Adipose tissue (tissue), 3 donors: Measurements from ENCODE around the gene CDK5RAP2. TPM values are rescaled to one million over a fixed set of nuclear protein-coding genes. Genes with fewer than 3 reads are reported as not detected.
"Not testable (repeated sequence)": the region's sequence is repeated elsewhere in the genome, so short reads cannot be mapped to it uniquely, and the experiment has no call there.

ENCODE experiments used
- H3K27ac ChIP-seq: one replicate; pipeline ENCODE4 v1.5.1; 2013; ENCODE audit warnings: low read depth, low read length
- WGBS, 3 donors: extraction: QIAGEN DNeasy Blood & Tissue Kit; methylation state at CpG; one replicate each; pipeline ENCODE4 v1.1.7; 2013; 5-methylcytosine and 5-hydroxymethylcytosine counted together
- polyA plus RNA-seq, 3 donors: library from polyadenylated mRNA; stranded (reverse); fragments of 200-250 nt; gene quantifications; one replicate each; pipeline ENCODE4 v1.2.3, GENCODE V29; 2013
- donor health status: healthy with polysubstance abuse.
- donor health status: Bipolar disorder and iron deficiency.
- donor health status: healthy.

CDK5RAP2 gene
- polyA plus RNA-seq, 3 donors = 9.3 to 38.8 (median 15.6) TPM

DNA sequence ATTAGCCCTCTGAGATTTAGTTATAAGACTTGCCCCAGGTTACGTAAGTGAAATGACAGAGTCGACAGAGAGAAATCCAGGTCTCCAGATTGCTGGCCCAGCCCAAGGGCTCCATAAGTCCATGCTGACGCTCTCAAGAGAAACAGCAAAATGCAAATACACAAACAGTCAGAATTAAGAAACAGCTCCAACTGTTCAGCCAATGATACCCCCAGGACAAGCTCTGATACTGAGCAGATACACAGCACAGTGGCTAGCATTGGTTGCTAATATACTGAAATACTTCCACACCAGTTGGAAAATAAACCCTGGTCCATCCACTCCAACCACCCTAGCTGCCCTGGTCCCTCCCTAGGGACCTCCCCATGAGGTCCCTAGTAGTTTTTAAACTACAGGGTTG lies 94.2 kb downstream of the CDK5RAP2 start:
- H3K27ac ChIP-seq = no peak overlapping the region
- WGBS, 3 donors = 71 to 94% (median 89%) methylated on average over 3 of the region's 3 CpGs

DNA sequence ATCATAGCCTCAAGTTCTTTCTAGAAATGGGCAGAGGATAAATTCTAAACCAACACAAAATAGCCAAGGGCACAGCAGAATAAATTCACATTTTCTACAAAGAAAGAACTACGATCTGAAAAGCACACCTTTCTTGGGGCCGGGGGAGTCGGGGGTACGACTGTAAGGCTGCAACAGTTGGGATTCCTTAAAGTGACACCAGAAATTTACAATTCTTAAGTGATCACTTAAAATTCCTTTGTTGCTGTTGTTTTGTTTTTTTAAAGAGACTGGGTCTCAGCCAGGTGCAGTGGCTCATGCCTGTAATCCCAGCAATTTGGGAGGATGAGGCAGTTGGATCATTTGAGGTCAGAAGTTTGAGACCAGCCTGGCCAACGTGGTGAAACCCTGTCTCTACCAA lies 95.8 kb downstream of the CDK5RAP2 start:
- WGBS, 3 donors = 82 to 94% (median 92%) methylated on average over 5 of the region's 5 CpGs
- no peak overlapping the region for H3K27ac ChIP-seq

DNA sequence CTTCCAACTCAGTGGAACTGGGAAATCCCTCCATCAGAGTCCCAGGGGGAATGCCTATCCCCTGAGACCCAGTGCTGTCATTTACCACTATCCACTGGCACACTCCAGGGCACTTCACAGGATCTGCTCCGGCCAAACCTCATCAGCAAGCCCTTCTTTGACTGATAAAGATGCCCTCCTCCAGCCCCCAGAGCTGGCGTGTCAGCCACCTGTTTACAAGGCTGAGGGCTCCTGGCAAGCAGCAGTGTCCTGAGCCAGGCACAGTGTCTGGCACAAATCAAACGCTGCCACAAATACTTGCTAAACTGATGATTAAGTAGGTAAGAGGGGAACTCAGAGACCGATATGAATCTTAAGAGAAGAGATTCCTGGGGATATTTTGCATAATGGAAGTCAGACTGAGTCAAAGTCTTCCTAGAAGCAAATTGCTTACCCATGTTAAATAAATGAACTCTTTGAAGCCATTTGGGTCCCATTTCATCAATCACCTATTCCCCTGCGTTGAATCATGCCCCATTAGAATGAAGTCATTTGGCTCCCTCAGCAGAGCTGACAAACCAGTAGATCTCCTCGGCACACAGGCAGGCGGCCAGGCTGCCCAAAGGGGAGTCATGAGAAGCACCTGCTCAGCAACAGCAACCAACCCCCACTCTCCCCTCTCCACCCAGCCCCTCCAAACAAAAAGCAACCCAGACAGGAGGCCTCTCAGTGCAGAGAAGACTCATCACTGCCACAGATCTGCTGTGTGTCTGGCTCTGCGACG lies 97.4 kb downstream of the CDK5RAP2 start:
- WGBS, 3 donors = 77 to 84% (median 77%) methylated on average over 9 of the region's 9 CpGs
- no peak overlapping the region for H3K27ac ChIP-seq

DNA sequence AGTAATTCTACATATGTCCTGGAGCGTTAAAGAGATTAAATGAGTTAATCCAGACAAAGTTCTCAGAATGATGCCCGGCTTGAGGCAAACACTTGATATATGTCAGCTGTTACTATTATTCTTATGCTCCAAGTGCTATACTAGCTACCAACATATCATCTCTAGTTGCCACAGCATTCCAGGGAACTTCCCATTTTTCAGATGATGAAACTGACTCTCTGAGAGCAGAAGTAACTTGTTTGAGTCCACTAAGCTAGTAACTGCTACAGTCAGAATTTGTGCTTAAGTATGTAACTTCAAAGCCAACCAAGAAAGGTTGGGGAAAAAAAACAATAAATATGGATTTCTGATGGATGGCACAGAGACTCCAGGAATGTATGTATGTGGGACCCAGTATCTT lies 98.1 kb downstream of the CDK5RAP2 start:
- H3K27ac ChIP-seq = no peak overlapping the region

DNA sequence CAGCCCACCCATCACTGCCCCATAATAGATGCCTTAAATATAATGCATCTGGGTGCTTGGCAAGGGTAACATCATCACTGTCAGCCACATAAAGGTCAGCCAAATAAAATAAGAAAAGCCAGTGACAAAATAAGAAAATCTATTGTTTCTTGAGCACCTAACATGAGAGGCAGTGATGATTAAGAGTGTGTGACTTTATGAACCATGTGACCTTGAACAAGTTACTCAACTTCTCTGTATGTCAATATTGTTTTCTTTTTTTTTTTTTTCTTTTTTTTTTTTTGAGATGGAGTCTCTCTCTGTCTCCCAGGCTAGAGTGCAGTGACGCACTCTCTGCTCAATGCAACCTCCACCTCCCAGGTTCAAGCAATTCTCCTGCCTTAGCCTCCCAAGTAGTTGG lies 98.7 kb downstream of the CDK5RAP2 start:
- WGBS, 3 donors = 100% methylated on average over 1 of the region's 1 CpG
- no peak overlapping the region for H3K27ac ChIP-seq

More for the DNA sequence above, 98.1 kb downstream of the CDK5RAP2 start:
- WGBS, 3 donors = 95 to 96% (median 96%) methylated on average over 2 of the region's 2 CpGs

DNA sequence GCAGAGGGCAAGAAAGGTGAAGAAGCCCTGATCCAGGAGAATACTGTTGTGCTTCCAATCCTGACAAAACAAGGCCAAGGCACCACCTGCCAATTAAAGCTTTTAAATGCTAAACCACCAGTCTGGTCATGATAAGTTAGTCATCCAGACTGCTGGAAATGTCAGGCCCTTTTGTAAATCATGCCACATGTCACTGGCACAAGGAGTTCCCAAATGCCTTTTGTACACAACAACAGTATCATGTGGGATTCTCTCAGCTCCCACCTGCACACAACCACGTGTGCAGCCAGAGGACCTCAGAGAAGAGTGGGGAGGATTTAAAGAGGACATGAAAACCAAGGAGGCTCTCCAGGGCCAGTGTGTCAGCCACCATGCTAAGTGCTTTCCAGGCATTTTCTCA lies 99.3 kb downstream of the CDK5RAP2 start:
- 29 to 60% (median 40%) methylated on average over 1 of the region's 1 CpG for WGBS, 3 donors
- no peak overlapping the region for H3K27ac ChIP-seq

DNA sequence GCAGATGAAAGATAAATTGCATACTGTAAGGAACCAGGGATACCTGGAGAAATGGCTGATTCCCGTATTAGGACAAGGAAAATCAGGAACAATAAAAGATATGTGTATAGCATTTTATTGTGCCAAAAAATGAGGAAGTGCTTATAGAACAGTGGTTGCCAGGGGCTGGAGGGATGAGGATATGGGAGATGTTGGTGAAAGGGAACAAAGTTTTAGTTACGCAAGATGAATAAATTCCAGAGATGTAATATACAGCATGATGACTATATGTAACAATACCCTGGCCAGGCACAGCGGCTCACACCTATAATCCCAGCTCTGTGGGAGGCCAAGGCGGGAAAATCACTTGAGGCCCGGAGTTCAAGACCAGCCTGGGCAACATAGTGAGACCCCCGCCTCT lies 101.8 kb downstream of the CDK5RAP2 start:
- 81 to 91% (median 82%) methylated on average over 6 of the region's 6 CpGs for WGBS, 3 donors
- no peak overlapping the region for H3K27ac ChIP-seq

DNA sequence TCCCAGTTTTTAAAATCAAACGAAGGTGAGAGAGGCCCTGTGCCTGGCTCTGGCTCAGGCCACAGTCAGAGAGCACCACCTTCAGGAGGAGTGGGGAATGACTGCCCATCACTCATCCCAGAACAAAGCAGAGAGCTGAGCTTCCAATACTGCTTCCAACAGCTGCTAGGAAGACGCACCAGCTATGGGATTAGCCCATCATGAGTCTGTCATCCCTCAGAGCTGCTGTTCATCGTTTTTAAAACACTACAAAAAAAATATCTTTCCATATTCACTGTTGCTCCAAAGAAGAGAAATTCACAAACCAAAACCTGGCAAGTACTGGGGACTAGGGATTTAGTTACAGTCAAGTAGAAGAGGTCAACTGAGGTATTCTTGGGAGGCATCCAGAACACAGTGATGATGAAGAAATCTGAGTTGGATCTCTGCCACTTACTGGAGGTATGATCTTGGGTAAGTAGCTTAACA lies 102.4 kb downstream of the CDK5RAP2 start:
- WGBS, 3 donors = 17 to 29% (median 20%) methylated on average over 3 of the region's 3 CpGs
- no peak overlapping the region for H3K27ac ChIP-seq

DNA sequence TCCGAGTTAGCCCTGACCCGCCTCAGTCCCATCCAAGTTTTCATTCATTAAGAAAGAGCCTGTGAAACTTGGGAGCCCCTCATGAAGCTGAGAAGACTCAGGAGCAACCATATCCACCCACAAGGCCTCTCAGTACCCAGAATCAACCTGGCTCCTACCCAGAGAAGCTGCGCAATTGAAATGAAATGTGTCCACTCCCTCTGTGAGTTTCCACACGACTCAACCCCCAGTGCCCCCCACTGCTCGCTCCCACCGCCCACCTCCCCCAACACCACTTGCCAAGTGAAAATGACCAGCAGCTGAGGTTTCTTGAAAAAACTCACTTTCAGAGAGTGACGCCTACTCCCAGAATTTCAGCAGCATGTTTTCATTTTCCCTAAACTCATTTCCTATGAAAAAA lies 104.6 kb downstream of the CDK5RAP2 start:
- H3K27ac ChIP-seq = no peak overlapping the region

DNA sequence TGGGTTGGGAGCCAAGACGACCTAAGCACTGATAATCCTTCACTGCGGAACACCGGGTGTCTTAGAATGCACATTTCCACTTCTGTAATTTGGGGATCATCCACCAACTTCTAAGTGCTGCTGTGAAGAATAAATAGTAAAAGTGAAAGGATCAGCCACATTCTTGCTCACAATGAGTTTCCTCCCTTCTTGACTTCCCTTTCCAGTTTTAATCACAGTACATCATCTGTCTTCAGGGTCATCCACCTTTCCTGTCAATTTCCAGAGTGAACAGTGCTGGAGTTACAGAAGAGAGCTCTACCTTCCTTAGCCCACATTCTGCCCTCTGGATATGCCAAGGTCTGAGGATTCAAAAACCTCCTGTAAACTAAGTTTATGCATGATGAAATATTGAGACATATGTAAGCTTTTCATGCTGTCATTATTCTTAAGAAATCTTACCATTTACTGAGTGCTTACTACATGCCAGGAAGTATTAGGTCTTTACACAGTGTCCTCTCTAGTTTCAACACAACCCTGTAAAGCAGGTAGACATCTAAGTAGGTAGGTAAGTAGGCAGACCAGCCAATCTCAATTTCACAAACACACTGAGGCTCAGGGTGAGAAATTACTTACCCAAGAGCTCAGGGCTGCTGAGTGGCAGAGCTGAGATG lies 105.2 kb downstream of the CDK5RAP2 start:
- WGBS, 3 donors = 22 to 60% (median 23%) methylated on average over 3 of the region's 3 CpGs

More for the DNA sequence above, 104.6 kb downstream of the CDK5RAP2 start:
- 52 to 80% (median 61%) methylated on average over 7 of the region's 7 CpGs for WGBS, 3 donors

DNA sequence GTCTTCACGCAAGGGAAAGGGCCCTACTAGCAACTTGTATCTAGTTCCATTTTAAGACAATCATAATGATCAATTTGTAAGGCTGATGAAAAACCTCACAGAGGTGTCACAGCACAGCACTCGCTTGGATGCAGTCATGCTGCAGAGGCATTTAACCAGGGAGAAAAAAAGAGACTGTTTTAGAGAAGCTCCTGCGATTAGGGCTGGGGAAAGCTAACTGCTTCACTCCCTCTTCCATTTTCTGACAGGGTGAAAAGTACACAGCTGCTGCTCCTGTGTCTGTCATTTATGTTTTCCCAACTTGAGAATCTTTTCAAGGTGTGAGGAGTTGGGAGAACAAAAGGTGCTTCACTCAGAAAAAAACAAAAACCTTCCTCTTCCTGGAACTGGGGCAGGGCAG lies 106.4 kb downstream of the CDK5RAP2 start:
- WGBS, 3 donors = 81 to 97% (median 85%) methylated on average over 3 of the region's 3 CpGs
- H3K27ac ChIP-seq = no peak overlapping the region

More for the DNA sequence above, 105.2 kb downstream of the CDK5RAP2 start:
- no peak overlapping the region for H3K27ac ChIP-seq

DNA sequence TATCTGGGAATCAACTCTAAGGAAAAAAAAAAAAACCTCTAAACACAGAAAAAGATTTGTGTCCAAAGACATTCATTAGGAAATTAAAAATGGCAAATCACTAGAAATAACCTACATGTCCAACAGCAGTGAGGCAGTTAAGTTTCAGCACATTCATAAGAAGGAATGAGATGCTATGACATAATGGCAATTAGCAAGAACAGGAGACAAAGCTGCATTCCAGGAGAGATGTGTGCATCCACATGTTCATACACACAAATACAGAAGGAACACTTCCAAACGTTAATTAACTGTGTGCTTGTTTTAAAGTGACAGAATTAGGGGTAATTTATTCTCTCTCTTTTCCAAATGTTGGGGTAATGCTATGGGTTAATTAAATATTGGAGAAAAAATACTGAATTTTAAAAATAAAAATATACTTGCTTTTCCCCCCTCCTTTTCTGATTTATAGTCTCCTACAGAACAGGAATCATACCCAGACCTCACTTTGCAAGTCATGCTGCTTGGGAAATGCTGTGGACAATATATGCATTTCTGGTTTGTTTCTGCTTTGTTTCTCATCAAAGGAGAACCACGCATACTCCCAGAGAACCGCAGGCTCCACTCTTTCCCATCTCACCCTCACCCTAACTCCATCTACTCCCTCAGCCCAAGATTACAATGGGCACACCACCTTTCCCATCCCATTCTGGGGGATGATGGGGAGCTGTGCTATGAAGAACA lies 114.1 kb downstream of the CDK5RAP2 start:
- 55 to 78% (median 62%) methylated on average over 3 of the region's 3 CpGs for WGBS, 3 donors
- H3K27ac ChIP-seq = no peak overlapping the region

DNA sequence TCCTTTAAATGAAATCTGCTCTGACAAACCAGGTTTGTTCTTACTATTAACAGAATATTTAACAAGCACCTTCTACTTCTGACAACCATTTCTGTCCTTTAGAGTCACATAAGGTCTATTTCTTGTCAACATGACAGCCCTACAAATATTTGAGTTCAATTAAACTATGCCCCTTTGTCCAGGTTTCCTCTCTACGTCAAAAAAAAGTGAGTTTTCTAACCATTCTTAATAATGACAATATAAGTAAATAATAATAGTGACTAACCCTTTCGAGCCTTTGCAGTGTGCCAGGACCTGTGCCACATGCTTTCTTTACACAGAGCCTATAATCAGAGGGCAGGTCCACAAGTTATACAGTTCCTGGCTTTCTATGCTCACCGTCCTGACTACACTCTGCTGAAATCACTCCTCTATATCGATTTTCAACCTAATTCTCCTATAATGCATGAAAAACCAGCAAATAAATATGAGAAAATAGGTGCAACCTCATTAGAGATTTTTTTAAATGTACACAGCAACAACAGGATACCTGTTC lies 115.0 kb downstream of the CDK5RAP2 start:
- no peak overlapping the region for H3K27ac ChIP-seq
- WGBS, 3 donors = 78 to 93% (median 93%) methylated on average over 4 of the region's 4 CpGs

DNA sequence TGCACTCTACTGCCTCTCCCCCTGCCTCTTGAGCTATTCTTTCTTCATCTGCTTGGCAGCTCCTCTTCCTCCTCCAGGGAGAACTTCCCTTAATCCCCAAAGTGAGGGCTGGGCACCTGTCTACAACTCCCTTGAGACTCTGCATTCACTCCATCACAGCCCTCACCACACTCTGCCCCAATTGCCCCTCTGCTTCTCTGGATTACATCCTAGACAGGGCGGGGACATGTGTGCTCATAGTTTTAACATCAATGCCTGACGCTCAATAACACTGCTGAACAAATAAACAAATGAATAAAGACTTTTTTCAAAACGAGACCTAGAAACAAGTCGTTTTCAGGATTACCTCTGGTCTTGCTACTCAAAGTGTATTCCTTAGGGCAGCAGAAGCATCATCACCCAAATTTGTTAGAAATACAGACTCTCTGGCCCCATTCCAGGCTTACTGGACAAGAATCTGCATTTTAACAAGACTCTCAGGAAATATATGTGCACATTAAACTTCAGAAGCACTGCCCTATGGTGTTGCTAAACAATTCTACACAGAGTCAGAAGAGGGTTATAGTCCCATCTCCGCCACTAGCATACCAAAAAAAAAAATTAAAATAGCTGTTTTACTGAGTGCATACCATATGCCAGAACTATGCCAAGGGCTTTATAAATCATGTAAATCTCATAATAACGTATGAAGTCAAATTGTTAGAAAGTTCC lies 115.6 kb downstream of the CDK5RAP2 start:
- no peak overlapping the region for H3K27ac ChIP-seq
- WGBS, 3 donors = 74 to 83% (median 76%) methylated on average over 6 of the region's 6 CpGs

DNA sequence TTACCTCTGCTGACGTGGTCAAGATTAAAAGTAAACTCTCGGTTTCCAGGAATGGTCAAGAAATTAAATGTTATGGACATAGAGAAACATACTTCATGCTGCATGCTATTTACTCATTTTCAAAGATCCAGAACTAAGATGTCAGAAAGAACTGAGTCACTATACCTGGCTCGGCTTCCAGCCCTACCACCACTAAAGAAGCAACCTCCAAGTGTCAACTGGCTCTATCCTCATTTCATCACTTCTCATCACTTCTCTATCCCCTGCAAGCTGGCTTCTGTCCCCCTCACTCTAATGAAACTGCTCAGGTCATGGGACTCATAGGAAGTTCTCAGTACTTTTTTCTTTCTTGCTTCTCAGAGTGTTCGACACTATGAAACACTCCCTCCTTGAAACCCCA lies 116.2 kb downstream of the CDK5RAP2 start:
- no peak overlapping the region for H3K27ac ChIP-seq
- WGBS, 3 donors = 72 to 89% (median 78%) methylated on average over 4 of the region's 4 CpGs

DNA sequence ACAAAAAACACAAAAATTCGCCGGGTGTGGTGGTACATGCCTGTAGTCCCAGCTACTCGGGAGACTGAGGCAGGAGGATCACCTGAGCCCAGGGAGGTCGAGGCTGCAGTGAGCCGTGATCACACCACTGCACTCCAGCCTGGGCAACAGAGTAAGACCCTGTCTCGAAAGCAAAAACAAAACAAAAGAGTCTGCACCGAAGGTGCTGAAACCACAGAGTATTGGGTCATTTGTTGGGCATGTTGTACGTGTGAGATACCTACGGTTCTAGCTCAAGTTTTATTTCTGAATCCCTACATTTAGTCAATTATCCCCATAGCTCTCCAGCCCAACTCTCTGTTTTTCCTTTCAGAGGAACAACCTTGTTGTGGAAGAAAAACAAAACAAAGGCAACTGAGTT lies 118.3 kb downstream of the CDK5RAP2 start:
- WGBS, 3 donors = 95 to 99% (median 96%) methylated on average over 9 of the region's 9 CpGs
- H3K27ac ChIP-seq = not testable (repeated sequence)

DNA sequence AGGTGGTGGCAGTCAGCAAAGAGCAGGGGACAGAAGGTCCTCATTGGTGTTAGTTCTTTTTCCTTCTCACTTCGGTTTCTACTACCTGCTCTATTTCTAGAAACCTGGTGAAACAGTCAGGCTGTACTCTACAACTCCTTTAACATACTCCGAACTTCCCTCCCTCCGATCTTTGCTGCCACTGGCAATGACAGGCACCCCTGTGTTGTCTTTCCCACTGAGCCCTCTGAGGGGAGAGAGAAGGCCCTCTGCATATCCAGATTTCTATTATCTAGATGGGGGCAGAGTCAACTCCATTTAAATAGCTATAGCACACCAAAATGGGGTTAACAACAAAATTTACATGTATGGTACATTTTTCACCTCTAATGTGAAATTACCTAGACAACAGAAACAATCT lies 123.7 kb downstream of the CDK5RAP2 start:
- H3K27ac ChIP-seq = no peak overlapping the region
- 96 to 98% (median 97%) methylated on average over 3 of the region's 3 CpGs for WGBS, 3 donors

DNA sequence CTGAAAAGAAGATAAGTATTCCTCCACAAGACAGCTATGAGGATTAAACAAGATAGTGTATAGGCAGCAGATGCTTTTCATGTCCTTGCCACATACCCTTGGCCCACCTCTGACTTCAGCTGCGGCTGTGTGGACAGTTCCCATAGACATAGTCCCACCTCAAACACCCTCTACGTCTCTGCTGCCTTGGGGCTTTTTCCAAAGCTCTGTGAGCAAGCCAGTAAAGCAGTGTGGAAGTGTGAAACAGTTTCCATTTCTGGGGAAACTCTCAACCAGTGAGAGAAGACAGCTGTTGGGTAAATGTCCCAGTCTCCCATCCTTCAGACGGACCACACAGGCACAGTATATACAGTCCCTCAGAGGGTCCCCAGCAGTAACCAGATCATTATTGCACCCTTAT lies 125.5 kb downstream of the CDK5RAP2 start:
- 85 to 91% (median 86%) methylated on average over 3 of the region's 3 CpGs for WGBS, 3 donors

More for the DNA sequence above, 125.5 kb downstream of the CDK5RAP2 start:
- no peak overlapping the region for H3K27ac ChIP-seq
